ENCODE results near the gene GTF2H2C. TPM values are rescaled to one million over a fixed set of nuclear protein-coding genes. Genes with fewer than 3 reads are reported as not detected.
"Not testable (repeated sequence)": the region's sequence is repeated elsewhere in the genome, so short reads cannot be mapped to it uniquely, and the experiment has no call there.

Gene GTF2H2C
- 10 to 100 TPM; 10.8 to 20.3 (median 19.2) TPM for total RNA-seq

DNA sequence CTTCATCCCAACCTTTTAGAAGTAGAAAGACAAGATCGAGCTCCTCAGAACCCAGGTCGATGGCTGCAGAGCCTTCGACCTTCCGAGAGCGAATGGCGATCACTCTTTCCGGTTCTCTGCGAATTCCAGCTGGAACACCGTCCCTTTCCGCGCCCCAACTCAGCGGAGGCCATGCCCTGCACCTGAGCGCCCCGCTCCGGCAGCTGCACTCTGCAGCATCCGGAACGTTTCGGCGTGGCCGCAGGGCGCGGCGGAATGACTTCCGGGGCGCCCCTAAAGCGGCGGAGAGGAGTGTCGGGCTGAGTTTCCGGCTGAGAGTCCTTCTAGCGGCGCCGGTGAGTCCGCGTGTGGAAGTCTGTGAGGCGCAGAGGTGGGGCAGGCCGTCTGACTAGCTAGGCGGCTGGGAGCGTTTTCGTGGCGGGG is at the start of gene GTF2H2C:
GTF2H2C (plus strand) TSS at position 284 of the 423 bp plus-strand sequence. CDS start 4,942 bp downstream, outside the sequence.
- not testable (repeated sequence) for H3K36me3 ChIP-seq, H3K27me3 ChIP-seq, H3K4me1 ChIP-seq, H3K9me3 ChIP-seq
- Histone ChIP-seq H3K4me3 (peak within 1 kb of the TSS; percentile 24 to 55 (median 40)), H3K27ac (peak within 1 kb of the TSS in 1 of 4 donors; percentile 26)
- TF ChIP-seq, protein P1, sequence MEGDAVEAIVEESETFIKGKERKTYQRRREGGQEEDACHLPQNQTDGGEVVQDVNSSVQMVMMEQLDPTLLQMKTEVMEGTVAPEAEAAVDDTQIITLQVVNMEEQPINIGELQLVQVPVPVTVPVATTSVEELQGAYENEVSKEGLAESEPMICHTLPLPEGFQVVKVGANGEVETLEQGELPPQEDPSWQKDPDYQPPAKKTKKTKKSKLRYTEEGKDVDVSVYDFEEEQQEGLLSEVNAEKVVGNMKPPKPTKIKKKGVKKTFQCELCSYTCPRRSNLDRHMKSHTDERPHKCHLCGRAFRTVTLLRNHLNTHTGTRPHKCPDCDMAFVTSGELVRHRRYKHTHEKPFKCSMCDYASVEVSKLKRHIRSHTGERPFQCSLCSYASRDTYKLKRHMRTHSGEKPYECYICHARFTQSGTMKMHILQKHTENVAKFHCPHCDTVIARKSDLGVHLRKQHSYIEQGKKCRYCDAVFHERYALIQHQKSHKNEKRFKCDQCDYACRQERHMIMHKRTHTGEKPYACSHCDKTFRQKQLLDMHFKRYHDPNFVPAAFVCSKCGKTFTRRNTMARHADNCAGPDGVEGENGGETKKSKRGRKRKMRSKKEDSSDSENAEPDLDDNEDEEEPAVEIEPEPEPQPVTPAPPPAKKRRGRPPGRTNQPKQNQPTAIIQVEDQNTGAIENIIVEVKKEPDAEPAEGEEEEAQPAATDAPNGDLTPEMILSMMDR (IDR thresholded peaks at IDR 0.05) = peak in 2 of 5 experiments; percentile 15 to 21
- peak; percentile 16 to 34 for DNase-seq (ENCODE audit: low spot score in 2 of 2)
- 1 to 3% methylated on average over 7 to 21 of the region's 40 CpGs for WGBS, 2 donors

DNA sequence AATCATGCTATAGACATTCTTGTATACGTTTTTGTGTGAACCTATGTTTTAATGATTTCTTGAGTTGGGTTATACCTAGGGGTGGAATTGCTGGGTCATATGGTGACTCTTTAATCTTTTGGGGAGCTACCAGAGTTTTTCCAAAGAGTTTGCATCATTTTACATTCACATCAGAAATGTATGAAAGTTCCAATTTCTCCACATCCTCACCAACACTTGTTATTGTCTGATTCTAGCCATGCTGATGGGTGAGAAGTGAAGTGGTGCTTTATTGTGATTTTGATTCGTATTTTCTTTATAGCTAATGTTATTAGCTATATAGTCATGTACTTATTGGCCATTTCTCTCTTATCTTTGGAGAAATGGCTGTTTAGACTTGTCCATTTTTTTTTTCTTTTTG is 49.3 kb upstream of the GTF2H2C start:
- 86 to 89% methylated on average over 2 of the region's 2 CpGs for WGBS, 2 donors
- no peaks in the 10 kb centered on the region for H3K9me3 ChIP-seq
- peaks cover 0 to 4% (median 0%) of the 10 kb centered on the region in 4 donors for H3K4me1 ChIP-seq
- H3K27me3 ChIP-seq = no peaks in the 10 kb centered on the region
- no peak for DNase-seq (ENCODE audit: low spot score in 2 of 2)
- no peak overlapping the region for H3K27ac ChIP-seq
- no peak overlapping the region for H3K4me3 ChIP-seq
- TF ChIP-seq, protein P1 (IDR thresholded peaks at IDR 0.05) = no peak
- TF ChIP-seq POLR2A (IDR thresholded peaks at IDR 0.05) (no peak), EP300 (IDR thresholded peaks at IDR 0.05) (no peak)
- no peaks in the 10 kb centered on the region for H3K36me3 ChIP-seq

DNA sequence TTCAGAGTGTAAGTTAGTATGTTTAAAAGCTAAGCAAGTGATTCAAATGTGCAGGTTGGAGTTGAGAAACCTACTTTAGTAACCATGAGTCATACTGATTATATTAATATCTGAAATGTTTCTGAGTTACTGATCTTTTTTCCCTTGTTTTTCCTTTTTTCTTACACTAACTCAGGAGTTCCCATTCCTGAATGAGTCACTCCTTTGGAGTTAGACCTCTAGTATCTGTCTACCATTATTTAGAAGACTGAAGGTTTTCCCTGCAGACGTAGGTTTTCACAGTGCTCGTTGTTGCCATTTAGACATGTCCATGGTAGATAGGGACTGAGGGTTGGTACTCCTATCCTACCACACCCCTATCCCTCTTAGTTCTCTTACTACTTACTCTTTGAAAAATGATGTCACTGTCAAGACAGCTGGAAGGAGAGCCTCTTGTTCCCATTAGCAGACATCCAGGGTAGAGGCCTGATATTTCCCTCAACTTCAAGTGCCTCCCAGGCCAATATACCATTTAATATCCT is 47.2 kb upstream of the GTF2H2C start:
- TF ChIP-seq POLR2A (IDR thresholded peaks at IDR 0.05) = no peak
- TF ChIP-seq, protein P1 (IDR thresholded peaks at IDR 0.05) = no peak
- no peak for TF ChIP-seq EP300 (IDR thresholded peaks at IDR 0.05)
- DNase-seq (ENCODE audit: low spot score in 2 of 2) = no peak
- no peaks in the 10 kb centered on the region for H3K36me3 ChIP-seq
- peaks cover 0 to 4% (median 0%) of the 10 kb centered on the region in 4 donors for H3K4me1 ChIP-seq
- no peaks in the 10 kb centered on the region for H3K27me3 ChIP-seq
- no peak overlapping the region for H3K4me3 ChIP-seq
- no peak overlapping the region for H3K27ac ChIP-seq
- H3K9me3 ChIP-seq = no peaks in the 10 kb centered on the region
- 90 to 96% methylated on average over 2 of the region's 2 CpGs for WGBS, 2 donors

DNA sequence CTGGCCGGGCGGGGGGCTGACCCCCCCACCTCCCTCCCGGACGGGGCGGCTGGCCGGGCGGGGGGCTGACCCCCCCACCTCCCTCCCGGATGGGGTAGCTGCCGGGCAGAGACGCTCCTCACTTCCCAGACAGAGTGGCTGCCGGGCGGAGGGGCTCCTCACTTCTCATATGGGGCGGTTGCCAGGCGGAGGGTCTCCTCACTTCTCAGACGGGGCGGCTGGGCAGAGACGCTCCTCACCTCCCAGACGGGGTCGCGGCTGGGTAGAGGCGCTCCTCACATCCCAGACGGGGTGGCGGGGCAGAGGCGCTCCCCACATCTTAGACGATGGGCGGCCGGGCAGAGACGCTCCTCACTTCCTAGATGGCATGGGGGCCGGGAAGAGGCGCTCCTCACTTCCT is 44.4 kb upstream of the GTF2H2C start:
- not testable (repeated sequence) for H3K27ac ChIP-seq; H3K27me3 ChIP-seq; H3K36me3 ChIP-seq; H3K4me1 ChIP-seq; H3K9me3 ChIP-seq; H3K4me3 ChIP-seq; DNase-seq (ENCODE audit: low spot score in 2 of 2)
- 96 to 99% methylated on average over 5 to 13 of the region's 30 CpGs for WGBS, 2 donors

DNA sequence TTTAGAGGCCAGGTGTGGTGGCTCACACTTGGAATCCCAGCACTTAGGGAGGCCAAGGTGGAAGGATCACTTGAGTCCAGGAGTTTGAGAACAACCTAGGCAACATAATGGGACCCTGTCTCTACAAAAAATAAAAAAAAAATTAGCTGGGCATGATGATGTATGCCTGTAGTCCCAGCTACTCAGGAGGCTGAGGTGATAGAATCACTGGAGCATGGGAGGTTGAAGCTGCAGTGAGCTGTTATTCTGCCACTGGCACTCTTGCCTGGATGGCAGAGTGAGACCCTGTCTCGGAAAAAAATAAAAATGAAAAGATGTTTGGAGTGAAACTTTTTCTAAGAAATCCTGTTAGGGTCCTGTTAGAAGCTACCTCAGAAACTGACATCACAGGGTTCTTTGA is 43.2 kb upstream of the GTF2H2C start:
- no peak for DNase-seq (ENCODE audit: low spot score in 2 of 2)
- Histone ChIP-seq H3K9me3 (no peaks in the 10 kb centered on the region), H3K36me3 (no peaks in the 10 kb centered on the region), H3K27me3 (no peaks in the 10 kb centered on the region), H3K4me1 (peaks cover 0 to 5% (median 2%) of the 10 kb centered on the region in 4 donors), H3K27ac (no peak overlapping the region), H3K4me3 (no peak overlapping the region)
- WGBS, 2 donors = 95 to 96% methylated on average over 1 of the region's 1 CpG
- TF ChIP-seq, protein P1 (IDR thresholded peaks at IDR 0.05) = no peak
- no peak for TF ChIP-seq EP300 (IDR thresholded peaks at IDR 0.05)
- TF ChIP-seq POLR2A (IDR thresholded peaks at IDR 0.05) = no peak

DNA sequence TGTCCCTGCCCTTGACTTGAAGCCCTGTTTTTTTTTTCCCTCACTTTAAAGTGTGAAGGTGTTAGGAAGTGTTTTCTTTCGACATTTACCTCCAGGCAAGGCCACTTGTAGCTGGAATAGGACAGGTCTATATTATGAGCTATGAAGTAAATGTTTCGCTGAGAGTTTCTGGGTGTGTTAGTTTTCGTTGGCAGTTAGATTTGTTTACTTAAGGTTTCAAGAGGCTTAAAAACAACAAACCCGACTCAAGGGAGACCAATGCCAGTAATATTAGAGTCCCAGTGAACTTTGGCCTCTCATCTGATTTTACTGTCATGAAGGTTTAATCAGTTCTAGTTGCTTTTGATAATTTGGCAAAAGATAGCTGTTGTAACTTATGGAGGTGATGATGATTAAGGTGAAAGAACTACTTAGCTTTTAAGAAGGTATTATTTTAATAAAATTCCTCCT is 42.2 kb upstream of the GTF2H2C start:
- Histone ChIP-seq H3K9me3 (no peaks in the 10 kb centered on the region), H3K27ac (no peak overlapping the region), H3K36me3 (no peaks in the 10 kb centered on the region), H3K4me3 (no peak overlapping the region), H3K27me3 (no peaks in the 10 kb centered on the region), H3K4me1 (peaks cover 0 to 5% (median 2%) of the 10 kb centered on the region in 4 donors)
- no peak for DNase-seq (ENCODE audit: low spot score in 2 of 2)
- TF ChIP-seq EP300 (IDR thresholded peaks at IDR 0.05) = no peak
- TF ChIP-seq, protein P1 (IDR thresholded peaks at IDR 0.05) = no peak
- TF ChIP-seq POLR2A (IDR thresholded peaks at IDR 0.05) = no peak
- WGBS, 2 donors = 40 to 45% methylated on average over 4 of the region's 4 CpGs
